GM18508 (cell line): ENCODE measurements around the gene PI4KB.

Source experiments
- ATAC-seq: cut with Tn5 transposase; IDR thresholded peaks from one replicate; pipeline ENCODE4 v1.9.1; 2021; ENCODE audit warnings: moderate number of reproducible peaks; ENCODE audit not compliant: insufficient read depth, unreplicated experiment

Gene PI4KB

GRCh38 chr1:151312826-151313225 lies 14.4 kb downstream of the PI4KB start:
- ATAC-seq, result no peak

- ATAC-seq, result no peak
These were observed 14.8 kb downstream of the PI4KB start for GRCh38 chr1:151312411-151312810.

DNA sequence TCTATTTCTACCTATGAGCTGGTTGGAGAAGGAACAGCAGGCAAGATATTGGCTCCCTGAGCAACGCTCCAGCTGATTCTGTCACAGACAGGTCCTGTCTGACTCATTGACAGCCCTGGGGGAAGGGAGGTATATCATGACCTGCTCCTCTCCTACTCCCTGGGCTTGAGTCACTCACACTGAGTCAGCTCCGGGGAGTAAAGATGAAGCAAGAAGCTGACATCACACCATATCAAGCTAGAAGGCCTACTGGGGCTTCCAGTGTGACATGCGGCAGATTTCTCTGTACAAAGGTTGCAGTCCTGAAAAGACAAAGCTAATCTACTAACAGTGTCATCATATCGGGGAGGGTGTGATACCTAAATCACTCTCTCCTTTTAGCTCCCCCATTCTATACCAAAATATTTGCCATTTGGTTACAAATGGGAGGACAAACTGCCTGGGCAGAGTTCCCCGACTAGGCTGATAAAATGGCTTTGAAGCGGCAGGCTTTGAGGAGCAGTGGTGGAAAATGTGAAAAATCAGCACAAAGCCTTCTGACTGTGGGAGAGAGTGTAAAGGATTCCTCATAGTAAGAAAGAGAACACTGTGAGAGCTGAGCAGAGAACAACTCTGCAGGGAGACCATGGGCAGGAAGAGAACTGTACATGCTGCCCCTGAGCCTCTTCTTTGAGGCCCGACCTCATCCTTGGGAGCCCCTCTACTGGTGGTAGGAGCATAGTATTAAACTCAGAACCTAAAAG lies 15.5 kb downstream of the PI4KB start:
- ATAC-seq, result no peak

GRCh38 chr1:151311011-151311410 lies 16.2 kb downstream of the PI4KB start:
- no peak for ATAC-seq

DNA sequence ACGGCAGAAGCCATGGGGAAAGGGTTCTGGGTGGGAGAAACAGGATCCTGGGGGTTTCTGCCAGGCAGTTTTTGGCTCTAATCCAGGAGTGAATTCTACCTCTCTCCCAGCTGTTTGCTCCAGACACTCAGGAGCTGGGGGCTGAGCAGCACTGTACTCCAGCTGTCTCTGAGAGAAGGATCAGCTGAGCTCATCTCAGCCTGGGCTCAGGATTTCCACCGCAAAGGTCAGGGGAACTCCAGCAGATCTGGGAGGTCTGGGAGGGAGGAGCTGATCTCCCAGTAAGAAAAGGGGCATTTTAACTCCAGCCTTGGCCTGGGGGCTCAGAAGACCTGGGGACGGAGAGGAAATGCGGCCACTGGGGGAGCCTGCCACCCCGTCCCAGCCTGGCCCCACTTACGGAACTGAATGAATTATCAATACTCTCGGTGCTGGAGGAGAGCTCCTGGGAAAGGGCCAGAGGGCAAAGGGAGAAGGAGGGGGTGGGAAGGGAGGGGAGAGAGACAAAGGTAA lies 17.3 kb downstream of the PI4KB start:
- ATAC-seq, result no peak

GRCh38 chr1:151294742-151295462 lies 32.3 kb downstream of the PI4KB start:
- ATAC-seq, result no peak

DNA sequence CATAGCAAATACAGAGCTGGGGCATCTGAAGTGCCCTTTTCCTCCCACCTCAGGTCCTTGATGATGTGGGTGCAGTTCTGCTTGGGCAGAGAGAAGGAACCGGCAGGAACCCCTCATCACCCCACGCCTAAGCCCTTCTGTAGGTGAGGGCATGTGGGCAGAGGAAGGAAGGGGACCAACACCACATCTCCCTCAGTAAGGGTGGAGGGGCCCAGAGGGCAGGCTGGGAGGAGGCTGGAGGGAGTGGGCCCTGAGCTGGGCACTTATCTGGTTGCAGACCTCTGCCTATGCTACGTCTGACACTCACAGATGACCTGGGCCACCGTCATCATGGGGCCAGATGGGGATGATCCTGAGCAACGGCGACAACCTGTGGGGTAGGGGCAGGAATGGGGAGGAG lies 34.1 kb downstream of the PI4KB start:
- no peak for ATAC-seq

- no peak for ATAC-seq
These were observed 34.8 kb downstream of the PI4KB start for GRCh38 chr1:151292207-151293030.

DNA sequence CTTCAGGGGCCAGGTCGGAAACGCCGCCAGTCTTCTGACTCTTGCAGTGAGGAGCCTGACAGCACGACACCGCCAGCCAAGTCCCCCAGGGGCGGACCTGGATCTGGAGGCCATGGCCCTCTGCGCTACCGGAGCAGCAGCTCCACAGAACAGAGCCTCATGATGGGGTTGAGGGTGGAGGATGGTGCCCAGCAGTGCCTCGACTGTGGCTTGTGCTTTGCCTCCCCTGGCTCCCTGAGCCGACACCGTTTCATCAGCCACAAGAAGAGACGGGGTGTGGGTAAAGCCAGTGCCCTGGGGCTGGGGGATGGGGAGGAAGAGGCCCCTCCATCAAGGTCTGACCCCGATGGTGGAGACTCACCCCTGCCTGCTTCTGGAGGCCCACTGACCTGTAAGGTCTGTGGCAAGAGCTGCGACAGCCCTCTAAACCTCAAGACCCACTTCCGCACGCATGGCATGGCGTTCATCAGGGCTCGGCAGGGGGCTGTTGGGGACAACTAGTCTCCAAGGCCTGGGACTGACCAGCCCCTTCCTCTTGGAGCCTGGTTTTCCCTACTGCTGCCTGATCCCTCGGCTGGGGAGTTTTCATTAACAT lies 36.4 kb downstream of the PI4KB start:
- no peak for ATAC-seq

GRCh38 chr1:151289991-151290708 lies 37.1 kb downstream of the PI4KB start:
- ATAC-seq, result no peak

GRCh38 chr1:151289080-151289935 lies 37.9 kb downstream of the PI4KB start:
- ATAC-seq, result no peak

DNA sequence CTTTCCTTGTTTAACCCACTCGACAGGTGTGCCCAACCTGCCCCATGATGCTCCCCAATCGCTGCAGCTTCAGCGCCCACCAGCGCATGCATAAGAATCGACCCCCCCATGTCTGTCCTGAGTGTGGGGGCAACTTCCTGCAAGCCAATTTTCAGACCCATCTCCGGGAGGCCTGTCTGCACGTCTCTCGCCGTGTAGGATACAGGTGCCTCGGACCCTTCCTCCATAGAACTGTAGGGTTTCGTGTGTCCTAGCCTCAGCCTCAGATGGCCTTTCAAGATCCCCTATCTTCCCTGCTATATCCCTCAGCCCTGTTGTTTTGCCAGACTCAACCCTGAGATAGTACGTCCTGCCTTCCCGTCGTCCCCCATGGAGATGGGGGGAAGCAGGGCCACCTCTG lies 38.7 kb downstream of the PI4KB start:
- ATAC-seq, result no peak

DNA sequence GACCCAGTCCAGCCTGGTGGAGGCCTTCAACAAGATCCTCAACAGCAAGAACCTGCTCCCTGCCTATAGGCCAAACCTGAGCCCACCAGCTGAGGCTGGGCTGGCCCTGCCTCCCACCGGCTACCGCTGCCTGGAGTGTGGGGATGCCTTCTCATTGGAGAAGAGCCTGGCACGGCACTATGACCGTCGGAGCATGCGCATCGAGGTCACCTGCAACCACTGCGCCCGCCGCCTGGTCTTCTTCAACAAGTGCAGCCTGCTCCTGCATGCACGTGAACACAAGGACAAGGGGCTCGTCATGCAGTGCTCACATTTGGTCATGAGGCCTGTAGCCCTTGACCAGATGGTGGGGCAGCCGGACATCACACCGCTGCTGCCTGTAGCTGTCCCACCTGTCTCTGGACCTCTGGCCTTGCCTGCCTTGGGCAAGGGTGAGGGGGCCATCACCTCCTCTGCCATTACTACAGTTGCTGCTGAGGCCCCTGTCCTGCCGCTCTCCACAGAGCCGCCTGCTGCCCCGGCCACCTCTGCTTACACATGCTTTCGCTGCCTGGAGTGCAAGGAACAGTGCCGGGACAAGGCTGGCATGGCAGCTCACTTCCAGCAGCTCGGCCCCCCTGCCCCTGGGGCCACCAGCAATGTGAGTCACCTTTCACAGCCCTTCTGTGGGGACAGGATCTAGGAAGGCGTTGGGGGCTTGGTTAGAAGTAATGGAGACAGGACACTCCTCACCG lies 39.3 kb downstream of the PI4KB start:
- ATAC-seq, result no peak

DNA sequence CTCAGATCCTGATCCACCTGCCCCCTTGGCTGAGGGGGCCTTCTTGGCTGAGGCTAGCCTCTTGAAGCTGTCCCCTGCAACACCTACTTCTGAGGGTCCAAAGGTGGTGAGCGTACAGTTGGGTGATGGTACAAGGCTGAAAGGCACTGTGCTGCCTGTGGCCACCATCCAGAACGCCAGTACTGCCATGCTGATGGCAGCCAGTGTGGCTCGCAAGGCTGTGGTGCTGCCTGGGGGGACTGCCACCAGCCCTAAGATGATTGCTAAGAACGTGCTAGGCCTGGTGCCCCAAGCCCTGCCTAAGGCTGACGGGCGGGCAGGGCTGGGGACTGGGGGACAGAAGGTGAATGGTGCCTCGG lies 39.9 kb downstream of the PI4KB start:
- ATAC-seq, result no peak

GRCh38 chr1:151286619-151287340 lies 40.4 kb downstream of the PI4KB start:
- ATAC-seq, result no peak

GRCh38 chr1:151284013-151284577 lies 43.1 kb downstream of the PI4KB start:
- no peak for ATAC-seq
